ENCODE results near the gene TMEM184C.
A peak's percentile ranks its signal among the peaks of the same experiment; 100 is the strongest.

TMEM184C gene

DNA sequence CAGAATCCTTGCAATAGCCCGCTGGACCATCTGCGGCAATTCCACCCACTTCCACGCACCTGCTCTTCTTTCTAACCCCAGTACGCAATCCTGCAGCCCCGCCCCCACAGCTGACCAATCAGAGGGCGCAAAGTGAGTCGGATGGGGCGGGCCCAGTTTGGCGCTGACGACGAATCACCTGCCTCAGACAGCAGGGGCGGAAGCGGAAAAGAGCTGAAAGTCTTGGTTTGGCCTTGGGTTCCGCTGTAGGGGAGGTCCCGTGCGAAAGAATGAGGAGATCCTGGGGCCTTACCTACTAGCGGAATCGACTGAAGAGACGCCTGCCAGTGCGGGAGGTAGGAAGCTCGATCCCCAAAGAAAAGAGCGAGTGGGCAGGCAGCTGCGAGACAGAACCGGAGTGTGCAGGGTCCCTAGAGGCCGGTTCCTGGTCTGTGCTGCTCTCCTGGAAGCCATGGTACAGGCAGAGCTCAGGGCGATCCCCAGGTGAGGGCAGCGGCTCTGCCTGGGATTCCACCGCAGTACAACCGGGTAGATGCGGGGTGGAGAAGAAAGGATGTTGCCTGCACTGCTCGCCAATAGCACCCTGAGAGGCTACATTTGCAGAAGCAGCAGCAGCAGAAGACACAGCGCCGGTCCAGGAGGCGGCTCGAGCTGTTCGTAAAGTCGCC lies at the start of gene TMEM184C:
Gene TMEM184C (plus strand): TSS at position 225 of the 668 bp plus-strand sequence. CDS start 560 bp downstream, outside the sequence.
- DNase-seq: peak; percentile 96

DNA sequence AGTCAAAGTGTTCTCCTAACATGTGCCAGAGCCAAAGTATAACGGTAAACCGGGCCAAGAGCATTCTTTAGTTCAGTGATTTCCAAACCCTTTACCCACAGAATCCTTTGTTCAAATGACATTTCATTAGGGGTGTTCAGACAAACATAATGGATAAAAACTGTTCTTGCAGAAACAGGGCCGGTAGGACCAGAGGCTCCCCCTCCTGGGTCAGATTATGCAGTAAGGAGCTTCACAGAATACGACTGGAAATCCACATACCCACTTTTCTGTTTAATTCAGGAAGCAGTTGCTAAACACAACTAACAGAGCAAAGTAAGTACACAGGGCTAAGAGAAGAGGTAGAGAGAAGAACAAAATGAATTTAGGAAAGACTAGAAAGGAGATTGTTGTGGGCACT lies 46.6 kb upstream of the TMEM184C start:
- no peak for DNase-seq

DNA sequence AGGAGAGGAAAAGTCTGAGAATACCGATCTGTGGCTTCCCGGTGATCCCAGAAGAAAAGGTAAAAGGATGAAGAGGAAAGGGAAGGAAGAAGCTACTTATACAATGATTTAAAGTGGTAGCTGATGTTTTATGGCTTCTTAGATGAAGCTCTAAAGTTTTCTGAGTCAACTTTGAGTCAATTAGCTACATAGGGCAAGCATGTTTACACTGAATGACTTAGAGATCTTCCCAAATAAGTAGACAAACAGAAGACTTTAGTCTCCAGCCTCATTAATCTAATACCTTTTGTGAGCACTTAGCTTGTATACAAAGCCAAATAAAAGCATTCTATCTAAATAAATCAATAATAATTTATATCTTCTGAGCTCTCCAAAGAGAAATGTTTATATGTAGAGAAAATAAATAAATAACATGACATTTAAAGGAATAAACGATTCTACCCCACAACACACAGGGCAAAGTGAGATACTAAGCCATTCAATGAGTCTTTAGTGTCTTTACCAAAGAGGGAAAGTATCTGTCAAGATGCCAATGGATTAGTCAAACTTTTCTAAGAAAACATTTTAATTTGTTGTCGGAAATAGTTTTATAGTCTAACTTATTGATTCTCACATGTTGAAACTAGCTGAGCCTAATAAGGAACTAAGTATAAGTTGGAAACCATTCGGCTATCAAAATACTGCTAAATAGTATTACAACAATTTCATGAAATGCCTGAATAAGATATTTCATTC lies 46.0 kb upstream of the TMEM184C start:
- no peak for DNase-seq

DNA sequence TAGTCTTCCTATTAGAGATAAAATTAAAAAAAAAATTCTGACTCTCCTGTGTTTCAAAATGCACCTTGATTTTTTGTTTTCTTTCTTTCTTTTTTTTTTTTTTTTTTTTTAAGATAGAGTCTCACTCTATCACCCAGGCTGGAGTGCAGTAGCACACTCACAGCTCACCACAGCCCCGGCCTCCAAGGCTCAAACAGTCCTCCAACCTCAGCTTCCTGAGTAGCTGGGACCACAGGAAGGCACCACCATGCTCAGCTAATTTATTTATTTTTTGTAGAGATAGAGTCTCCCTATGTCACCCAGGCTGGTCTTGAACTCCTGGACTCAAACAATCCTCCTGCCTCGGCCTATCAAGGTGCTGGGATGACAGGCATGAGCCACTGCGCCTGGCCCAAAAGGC lies 41.1 kb upstream of the TMEM184C start:
- DNase-seq: no peak

DNA sequence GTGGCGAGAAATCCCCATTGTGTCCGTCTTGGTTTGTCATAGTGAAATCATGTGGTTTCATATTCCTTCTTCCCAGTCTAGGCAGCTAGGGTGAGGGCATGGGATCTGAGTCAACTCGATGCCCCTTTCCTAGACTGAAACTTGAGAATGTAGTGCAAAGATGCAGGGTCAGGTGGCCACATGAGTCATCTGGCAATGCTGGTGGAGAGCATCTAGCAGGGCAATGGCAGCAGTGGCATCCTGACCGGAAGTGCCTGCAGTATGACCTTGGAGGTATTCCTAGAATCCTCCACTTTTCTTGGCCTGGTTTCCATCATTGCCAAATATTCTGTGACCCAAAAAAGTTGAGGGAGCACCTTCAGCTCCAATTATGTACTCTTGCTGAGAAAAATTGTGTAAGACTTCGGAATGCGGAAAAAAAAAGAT lies 39.1 kb upstream of the TMEM184C start:
- no peak for DNase-seq

DNA sequence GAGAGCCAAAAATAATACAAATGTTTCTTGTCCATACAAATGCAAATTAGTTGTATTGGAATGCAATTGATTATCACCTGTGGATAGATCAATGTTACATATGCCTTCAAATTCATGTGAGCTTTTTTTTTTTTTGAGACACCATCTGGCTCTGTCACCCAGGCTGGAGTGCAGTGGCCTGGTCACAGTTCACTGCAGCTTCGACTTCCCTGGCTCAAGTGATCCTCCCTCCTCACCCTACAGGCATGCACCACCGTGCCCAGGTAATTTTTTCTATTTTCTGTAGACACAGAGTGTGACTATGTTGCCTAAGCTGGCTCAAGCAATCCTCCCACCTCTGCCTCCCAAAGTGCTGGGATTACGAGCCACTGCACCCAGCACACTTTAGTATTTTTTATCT lies 38.6 kb upstream of the TMEM184C start:
- DNase-seq: no peak

DNA sequence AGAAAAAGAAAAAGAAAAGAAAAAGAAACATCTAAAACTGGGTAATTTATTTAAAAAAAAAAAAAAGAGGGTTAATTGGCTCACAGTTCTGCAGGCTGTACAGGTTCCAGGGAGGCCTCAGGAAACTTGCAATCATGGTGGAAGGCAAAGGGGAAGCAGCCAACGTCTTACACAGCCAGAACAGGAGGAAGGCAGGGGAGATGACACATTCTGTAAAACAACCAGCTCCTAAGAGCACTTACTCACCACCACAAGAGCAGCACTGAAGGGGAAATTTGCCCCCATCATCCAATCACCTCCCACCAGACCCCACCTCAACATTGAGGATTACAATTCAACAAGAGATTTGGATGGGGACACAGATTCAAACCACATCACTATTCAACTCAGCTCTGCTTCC lies 36.8 kb upstream of the TMEM184C start:
- no peak for DNase-seq

DNA sequence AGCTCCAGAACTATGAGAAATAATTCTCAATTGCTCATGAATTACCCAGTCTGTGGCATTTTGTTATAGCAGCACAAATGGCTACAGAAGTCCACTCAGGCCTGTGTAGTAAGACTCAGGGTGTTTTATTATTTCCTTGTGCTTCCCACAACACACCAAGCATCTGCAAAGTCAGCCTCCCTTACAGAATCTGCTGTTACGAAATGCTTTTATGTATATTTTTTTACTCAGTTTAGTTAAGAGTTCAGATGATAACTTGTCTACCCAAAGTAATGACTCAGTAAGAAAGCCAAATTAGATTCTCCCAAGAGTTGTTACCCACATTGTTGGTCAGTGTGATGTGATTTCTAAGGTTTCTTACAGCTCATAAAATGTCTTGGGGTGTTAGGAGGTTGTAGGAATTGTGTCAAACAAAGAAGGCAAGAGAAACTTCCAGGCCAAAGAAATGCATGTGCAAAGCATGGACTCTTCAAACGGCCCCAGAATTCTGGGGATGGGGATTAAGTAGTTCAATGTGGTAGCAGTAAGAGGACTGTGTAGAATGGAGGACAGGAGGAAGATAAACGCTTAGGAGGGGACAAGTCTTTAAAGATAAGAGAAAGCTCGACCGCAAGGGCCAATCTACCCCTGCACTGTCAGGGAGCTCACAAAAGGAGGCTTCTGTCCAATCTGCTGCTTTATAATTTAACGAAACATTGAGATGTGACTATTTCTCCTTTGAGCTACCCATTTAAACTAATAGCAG lies 35.4 kb upstream of the TMEM184C start:
- no peak for DNase-seq

DNA sequence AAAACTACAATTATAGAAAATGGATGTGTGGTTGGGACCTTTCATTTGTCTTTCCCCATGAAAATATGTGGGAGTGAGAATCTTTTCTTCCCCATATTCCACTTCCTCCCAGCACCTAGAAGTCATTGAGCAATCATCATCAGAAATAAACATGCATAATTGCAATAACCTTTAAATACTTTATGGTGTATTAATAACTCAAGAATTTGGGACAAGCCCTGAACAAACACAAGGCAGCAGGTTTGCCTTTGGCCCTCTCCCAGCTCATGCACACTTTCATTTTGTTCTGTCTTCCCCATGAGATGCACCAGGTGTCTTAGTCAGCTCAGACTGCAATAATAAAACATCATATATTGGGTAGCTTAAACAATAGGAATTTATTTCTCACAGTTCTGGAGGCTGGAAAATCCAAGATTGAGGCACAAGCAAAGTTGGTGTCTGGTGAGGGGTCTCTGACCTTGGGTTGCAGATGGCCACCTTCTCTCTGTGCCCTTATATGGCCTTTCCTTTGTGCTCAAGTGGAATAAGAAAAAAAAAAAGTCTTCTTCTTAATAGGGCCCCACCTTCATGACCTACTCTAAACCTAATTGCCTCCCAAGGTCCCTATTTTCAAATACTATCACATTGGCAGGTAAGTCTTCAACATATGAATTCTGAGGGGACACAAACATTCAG lies 34.7 kb upstream of the TMEM184C start:
- no peak for DNase-seq

DNA sequence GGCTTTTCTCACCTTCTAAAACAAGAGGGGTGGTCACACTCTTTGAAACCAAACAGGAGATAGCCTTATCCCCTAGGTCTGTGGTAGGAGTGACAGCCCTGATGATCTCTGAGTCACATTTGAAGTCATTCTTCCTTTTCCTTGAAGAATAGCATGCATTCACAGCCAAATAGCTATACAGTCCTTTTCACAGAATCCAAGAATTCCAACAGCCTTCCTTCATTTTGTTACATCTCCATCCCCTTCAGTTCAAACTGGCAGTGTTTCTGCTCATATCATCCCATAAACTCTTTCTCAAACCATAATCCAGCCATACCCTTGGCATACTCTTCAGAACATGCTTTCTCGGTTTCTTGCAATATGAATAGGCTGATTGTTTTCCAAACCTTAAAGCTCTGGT lies 33.3 kb upstream of the TMEM184C start:
- no peak for DNase-seq

DNA sequence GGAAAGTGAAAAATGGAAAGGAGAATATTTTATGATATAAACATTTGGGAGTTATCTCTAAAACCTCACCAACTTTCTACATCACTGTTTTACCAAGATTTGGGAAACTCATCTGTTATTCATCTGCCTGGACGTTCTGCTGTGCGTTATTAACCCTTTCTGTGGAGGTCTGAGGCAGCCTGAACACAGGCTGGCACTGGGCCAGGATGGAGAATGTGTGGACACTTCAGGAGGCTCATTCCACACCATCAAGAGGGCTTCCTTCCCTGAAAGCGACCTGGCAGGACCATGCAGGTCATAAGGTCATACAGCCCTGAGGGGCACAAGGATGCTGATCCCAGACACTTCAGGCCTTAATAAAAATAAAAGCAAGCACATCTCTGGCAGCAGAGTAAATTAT lies 31.2 kb upstream of the TMEM184C start:
- no peak for DNase-seq

DNA sequence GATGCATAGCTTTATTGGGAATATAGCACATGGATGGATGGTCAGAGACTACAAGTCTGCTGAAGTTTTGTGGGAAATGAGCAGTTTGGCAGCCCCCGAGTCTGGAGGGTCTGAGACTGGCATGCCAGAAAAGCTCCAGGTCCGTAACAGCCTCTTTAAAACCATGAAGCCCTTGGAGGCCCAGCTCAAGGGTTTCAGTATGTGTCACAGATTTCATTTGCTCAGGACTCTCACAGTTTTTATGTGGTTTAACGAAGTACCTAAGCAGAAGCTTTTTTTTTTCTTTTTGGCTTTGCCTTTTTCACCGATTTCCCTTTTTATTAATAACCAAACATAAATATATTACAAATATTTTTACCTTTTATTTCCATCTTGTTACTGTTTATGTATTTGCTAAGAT lies 30.6 kb upstream of the TMEM184C start:
- DNase-seq: no peak

DNA sequence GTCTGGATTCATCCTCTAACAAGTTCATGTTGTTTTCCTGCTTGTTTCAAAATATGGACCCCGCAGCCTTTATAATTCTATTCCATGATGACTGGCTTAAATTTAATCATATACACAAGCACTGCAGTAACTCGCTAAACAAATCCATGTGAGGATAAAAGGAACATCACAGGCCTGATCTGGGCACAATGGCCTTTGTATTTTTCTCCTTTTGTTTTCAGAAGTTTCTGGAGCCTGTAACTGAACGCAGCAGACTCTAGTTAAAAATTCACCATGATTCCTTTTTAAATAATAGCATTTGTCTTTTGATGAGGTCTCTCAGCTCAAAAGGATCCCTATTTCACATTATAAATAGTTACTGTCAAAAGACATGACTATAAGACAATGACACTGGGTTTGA lies 30.2 kb upstream of the TMEM184C start:
- no peak for DNase-seq

DNA sequence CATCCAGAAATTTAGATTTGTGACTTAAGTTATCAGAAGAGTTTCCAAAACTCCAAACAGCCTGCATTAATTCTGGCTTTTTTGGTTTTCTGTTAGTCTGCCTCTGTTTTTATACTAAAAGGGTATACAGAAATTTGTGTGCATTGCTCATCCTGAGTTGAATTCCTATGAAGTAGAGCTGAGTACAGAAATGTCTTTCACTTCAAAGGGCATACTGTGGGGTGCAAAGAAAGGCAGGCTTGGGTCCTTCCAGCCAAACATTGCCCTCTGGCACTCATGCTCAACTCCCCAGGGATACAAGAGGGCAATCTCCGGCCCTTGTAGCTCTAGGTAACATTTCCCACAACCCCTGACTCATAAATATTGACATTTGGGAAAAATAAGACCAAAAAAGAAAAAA lies 27.6 kb upstream of the TMEM184C start:
- no peak for DNase-seq

DNA sequence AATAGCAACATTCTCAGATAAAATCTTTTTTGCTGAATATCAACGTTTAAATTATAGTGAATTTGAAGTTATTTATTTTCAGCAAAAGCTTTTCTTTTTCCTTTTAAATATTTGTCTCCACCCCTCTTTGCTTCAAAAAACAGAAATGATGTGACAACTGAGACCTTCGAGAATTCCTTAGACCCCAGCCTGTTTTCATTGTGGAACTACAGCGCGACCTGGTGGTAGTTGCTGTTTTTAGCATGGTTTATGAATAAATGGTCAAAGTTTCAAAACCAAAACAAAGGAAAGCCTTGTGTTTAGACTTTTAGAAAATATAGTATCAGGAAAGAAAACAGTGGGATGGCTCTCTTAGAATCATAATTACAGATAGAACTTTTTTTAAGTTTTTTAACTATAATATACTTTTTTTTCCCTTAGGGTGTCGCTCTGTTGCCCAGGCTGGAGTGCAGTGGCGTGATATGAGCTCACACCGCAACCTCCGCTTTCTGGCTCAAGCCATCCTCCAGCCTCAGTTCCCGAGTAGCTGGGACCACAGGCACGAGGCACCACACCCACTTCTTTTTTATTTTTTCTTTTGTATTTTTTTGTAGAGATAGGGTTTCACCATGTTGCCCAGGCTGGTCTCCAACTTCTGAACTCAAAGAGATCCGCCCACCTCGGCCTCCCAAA lies 26.8 kb upstream of the TMEM184C start:
- DNase-seq: no peak

DNA sequence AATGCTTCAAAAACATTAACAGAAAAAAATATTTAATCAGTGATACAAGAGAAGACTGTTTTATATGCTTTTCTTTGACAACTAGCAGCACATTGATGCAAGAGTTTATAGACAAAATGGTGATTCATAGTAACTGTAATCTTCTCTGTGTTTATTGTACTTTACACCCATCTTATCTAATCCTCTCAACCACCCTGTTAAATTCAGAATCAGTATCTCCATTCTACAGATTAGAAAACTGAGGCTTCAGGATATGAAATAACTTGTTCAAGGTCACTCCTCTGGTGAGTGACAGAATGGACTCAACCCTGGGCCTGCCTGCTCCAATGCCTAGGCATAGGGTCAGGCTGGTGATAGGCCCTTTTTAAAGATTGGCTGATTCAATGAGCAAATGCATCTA lies 26.1 kb upstream of the TMEM184C start:
- no peak for DNase-seq

DNA sequence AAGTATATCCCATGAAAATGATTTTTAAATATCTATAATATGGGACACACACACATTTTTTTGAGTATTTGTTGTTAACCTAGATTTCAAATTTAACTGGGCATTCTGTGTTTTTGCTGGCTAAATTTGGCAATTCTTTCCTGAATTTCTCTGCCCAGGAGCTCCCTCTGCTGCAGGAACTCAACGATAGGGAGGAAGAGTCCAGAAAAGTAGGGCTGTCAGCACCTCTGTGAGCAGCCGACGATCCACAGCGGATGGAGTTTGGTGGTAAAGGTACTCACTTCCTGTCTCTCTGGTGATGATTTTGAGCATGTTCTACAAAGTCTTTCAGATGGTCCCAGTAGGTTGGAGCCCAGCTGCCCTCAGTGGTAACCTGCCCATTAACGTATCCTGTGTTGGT lies 23.1 kb upstream of the TMEM184C start:
- DNase-seq: no peak

DNA sequence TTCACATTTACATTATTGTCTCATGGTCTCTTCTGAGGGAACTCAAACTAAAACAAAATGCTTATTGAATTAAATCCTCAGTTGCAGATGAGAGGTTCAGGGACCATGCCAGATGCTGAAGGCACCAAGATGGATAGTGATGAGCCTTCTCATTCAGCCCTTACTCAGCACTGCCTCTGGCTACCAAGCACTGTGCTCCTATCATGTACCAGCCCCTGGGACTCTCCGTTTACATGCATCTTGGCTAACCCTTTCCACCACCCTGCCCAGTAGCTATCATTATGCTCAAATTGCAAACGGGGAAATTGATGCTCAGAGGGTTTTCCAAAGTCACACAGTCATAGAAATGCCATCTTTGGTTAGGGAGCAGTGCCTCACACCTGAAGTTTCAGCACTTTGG lies 22.6 kb upstream of the TMEM184C start:
- DNase-seq: no peak

DNA sequence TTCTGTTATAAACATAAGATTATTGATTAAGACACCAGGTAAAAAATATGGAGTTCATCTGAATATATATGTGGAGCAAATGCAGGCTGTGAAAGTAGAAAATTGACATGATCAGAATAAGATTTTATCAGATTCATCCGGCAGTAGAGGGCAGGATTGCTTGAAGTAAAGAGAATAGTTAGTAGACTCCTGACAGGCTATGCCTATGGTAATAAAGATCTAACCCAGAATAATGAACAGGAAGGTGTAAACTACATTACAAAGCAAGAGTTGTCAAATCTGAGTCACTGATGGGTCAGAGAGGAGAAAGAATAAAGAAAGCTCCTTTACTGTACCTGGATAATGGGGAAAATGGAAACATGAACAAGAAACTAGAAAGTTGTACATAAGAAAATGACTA lies 20.8 kb upstream of the TMEM184C start:
- no peak for DNase-seq

DNA sequence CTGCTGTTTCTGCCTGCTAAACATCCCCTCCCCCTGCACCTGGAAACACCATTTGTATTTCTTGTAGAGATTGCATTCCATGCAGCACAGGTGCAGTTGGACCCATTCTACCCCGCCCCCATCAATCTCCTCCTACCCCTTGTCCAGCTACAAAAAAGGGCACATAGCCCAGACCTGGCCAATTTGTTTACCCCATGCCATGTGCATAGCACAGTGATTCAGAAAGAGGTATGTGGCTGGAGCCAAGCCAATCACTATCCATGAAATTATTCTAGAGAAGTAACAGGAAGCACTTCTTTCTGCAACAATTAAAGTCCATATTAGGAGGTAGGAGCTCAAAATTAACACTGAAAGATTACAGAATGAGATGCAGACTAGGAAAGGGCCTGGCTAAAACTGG lies 20.2 kb upstream of the TMEM184C start:
- DNase-seq: no peak

DNA sequence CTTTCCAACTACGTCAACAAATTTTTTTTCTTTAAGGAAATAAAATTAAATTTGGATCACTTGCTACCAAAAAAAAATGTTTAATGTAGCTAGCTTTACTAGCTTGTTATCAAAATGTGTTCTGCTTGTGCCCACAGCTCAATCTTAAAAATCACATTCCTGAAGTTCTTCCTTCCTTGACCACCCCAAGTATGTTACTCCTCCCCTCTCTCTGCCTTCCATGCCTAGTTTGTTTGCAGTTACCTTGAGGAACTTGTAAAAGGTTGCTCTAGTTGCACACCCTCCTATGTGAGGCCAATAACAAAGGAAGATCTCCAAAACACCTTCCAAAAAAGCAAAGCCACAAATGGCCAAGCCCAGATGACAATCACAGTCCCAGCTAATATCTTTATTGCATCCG lies 19.6 kb upstream of the TMEM184C start:
- DNase-seq: no peak

DNA sequence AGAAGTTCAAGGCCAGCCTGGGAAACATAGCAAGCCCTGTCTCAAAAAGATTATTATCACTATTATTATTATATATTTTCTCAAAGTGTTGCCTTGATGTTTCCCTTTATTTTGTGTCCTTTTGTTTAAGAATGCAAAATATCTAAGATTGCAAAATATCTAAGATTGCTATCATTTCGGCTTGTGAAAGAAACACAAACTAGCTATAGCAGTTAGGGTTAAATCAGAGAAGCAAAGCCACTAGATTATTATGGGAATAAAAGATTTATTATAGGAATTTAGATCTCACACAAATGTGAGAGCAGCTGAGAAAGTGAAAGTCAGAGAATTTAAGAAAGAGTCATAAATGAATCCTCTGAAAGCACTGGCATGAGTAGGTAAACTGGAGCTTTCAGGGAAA lies 18.0 kb upstream of the TMEM184C start:
- DNase-seq: no peak

DNA sequence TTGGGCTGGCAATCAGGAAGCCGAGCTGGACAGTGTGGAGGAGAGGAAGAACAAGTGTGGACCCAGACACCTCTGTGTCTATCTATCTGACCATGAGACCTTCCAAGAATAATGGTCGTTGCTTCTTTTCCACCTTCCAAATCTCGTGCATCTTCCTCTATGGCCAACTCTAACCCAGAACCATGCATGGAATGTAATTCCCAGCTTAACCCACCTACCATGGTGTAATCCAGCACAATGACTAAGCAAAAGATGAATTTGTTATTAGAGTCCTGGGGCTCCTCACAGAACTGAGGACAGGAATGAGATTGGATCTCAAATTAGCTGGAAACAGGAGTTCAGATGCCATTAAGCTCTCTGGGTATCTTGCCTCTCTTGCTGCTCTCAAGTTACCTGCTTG lies 17.4 kb upstream of the TMEM184C start:
- DNase-seq: no peak

Measured in CD4-positive, alpha-beta T cell treated with Interleukin-15 for 1 hour (primary cell).